HL-60 (cell line): ENCODE measurements around the gene GTF2H4.

ENCODE experiments used
- GABPA ChIP-seq: IDR thresholded peaks from 2 replicates; pipeline ENCODE4 v1.6.1; 2012; ENCODE audit warnings: low read depth
- POLR2AphosphoS5 ChIP-seq: IDR thresholded peaks from 2 replicates; pipeline ENCODE4 v1.6.1; 2012; ENCODE audit warnings: low read depth
- SPI1 ChIP-seq: IDR thresholded peaks from 2 replicates; pipeline ENCODE4 v1.6.1; 2012; ENCODE audit warnings: low read depth, mild to moderate bottlenecking, borderline replicate concordance
- TF ChIP-seq, protein P1 (sequence below): IDR thresholded peaks from one replicate; pipeline ENCODE4 v1.5.1; 2011; ENCODE audit warnings: low read length, control low read depth, inconsistent platforms; ENCODE audit not compliant: insufficient read depth
- TF ChIP-seq, protein P2 (sequence below): IDR thresholded peaks from 2 replicates; pipeline ENCODE4 v1.6.1; 2012; ENCODE audit warnings: low read depth; ENCODE audit not compliant: insufficient replicate concordance

- TF ChIP-seq, protein P1, sequence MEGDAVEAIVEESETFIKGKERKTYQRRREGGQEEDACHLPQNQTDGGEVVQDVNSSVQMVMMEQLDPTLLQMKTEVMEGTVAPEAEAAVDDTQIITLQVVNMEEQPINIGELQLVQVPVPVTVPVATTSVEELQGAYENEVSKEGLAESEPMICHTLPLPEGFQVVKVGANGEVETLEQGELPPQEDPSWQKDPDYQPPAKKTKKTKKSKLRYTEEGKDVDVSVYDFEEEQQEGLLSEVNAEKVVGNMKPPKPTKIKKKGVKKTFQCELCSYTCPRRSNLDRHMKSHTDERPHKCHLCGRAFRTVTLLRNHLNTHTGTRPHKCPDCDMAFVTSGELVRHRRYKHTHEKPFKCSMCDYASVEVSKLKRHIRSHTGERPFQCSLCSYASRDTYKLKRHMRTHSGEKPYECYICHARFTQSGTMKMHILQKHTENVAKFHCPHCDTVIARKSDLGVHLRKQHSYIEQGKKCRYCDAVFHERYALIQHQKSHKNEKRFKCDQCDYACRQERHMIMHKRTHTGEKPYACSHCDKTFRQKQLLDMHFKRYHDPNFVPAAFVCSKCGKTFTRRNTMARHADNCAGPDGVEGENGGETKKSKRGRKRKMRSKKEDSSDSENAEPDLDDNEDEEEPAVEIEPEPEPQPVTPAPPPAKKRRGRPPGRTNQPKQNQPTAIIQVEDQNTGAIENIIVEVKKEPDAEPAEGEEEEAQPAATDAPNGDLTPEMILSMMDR, result no peak
- TF ChIP-seq, protein P2, sequence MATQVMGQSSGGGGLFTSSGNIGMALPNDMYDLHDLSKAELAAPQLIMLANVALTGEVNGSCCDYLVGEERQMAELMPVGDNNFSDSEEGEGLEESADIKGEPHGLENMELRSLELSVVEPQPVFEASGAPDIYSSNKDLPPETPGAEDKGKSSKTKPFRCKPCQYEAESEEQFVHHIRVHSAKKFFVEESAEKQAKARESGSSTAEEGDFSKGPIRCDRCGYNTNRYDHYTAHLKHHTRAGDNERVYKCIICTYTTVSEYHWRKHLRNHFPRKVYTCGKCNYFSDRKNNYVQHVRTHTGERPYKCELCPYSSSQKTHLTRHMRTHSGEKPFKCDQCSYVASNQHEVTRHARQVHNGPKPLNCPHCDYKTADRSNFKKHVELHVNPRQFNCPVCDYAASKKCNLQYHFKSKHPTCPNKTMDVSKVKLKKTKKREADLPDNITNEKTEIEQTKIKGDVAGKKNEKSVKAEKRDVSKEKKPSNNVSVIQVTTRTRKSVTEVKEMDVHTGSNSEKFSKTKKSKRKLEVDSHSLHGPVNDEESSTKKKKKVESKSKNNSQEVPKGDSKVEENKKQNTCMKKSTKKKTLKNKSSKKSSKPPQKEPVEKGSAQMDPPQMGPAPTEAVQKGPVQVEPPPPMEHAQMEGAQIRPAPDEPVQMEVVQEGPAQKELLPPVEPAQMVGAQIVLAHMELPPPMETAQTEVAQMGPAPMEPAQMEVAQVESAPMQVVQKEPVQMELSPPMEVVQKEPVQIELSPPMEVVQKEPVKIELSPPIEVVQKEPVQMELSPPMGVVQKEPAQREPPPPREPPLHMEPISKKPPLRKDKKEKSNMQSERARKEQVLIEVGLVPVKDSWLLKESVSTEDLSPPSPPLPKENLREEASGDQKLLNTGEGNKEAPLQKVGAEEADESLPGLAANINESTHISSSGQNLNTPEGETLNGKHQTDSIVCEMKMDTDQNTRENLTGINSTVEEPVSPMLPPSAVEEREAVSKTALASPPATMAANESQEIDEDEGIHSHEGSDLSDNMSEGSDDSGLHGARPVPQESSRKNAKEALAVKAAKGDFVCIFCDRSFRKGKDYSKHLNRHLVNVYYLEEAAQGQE, result no peak
- TF ChIP-seq POLR2AphosphoS5 (no peak), GABPA (no peak), SPI1 (no peak)
Measured at GRCh38 chr6:30913721-30914075, 5.7 kb downstream of the GTF2H4 start.
